Subcutaneous adipose tissue (tissue), 4 donors: Measurements from ENCODE around the gene EOLA2. TPM values are rescaled to one million over a fixed set of nuclear protein-coding genes. Genes with fewer than 3 reads are reported as not detected.
"Not testable (repeated sequence)": the region's sequence is repeated elsewhere in the genome, so short reads cannot be mapped to it uniquely, and the experiment has no call there.

Experiments
- CTCF ChIP-seq: fragments of 450-650 bp; IDR thresholded peaks from one replicate; pipeline ENCODE4 v1.5.1; 2016; ENCODE audit warnings: low read depth, mild to moderate bottlenecking, control low read depth, antibody characterized with exemption, moderate library complexity
- total RNA-seq, 4 donors: library from RNA; depleted of rRNA; stranded (reverse); fragments of >200 nt; gene quantifications; one replicate each; pipeline ENCODE4 v1.1.0, GENCODE V29; 2016

EOLA2 gene
- total RNA-seq, 4 donors from 2014 or later = 11.7 to 35.8 (median 15.9) TPM

GRCh38 chrX:149937871-149938426 is 342 bp downstream of the EOLA2 start:
- no peak for TF ChIP-seq CTCF

DNA sequence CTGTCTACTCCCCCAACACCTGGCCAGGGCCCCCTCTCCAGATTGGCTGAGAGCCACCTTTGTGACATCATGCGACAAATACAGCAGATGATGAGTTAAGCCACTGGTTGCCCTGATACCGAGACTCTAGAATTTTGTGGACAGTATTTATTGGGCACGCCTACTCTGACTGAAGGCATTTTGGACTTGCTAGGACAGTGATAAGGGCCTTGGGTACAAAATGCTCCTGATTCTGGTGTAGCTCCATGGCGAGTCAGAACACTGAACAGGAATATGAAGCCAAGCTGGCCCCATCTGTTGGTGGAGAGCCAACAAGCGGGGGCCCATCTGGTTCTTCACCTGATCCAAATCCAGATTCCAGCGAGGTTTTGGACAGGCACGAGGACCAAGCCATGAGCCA is 8.9 kb downstream of the EOLA2 start, which contains the start of gene HSFX4:
HSFX4 (plus strand) TSS at position 174 of the 400 bp plus-strand sequence; CDS start at position 246, 72 bp downstream.
- not testable (repeated sequence) for TF ChIP-seq CTCF

- no peak for TF ChIP-seq CTCF
Observed at GRCh38 chrX:149916745-149917392, 21.4 kb downstream of the EOLA2 start.

GRCh38 chrX:149910178-149910695 is 28.1 kb downstream of the EOLA2 start:
- TF ChIP-seq CTCF = no peak

GRCh38 chrX:149909324-149910177 is 28.7 kb downstream of the EOLA2 start:
- TF ChIP-seq CTCF = no peak

DNA sequence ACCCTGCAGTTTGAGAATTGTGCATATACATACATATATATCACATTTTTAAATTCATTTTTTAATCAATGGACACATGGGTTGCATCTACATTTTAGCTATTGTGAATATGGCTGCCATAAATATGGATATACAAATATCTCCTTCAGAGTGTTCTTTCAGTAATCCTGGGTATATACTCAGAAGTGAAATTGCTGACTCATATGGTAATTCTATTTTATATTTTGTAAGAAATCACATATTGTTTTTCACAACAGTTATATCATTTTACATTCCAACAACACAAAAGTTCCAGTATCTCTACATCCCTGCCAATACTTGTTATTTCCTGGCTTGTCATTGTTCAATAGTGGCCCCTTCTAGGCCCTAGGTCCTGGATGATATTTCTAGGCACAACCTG is 29.6 kb downstream of the EOLA2 start:
- TF ChIP-seq CTCF = no peak

DNA sequence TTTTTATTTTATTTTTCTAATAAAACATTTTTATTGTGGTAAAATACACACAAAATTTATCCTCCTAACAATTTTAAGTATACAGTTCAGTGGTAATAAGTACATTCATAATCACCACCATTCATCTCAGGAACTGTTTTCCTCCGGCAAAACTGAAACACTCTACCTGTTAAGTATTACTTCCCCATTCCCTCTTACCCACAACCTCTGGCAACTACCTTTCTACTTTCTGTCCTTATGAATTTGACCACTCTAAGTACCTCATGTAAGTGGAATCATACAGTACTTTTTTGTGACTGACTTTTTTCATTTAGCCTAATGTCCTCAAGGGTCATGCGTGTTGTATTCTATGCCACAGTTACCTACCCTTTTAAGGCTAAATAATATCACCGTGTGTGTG is 30.0 kb downstream of the EOLA2 start:
- TF ChIP-seq CTCF = no peak
